GM12872 (cell line): ENCODE measurements around the gene CASP14.

ENCODE experiments used
- CTCF ChIP-seq: IDR thresholded peaks from 3 replicates; pipeline ENCODE4 v1.5.1; 2011; ENCODE audit warnings: low read depth, mild to moderate bottlenecking, low read length, moderate library complexity; ENCODE audit not compliant: insufficient read depth

CASP14 gene

GRCh38 chr19:15045506-15045905, 3.8 kb upstream of the CASP14 start:
- TF ChIP-seq CTCF, result no peak

- TF ChIP-seq CTCF, result no peak
These were observed 1.6 kb upstream of the CASP14 start for GRCh38 chr19:15047680-15048079.

GRCh38 chr19:15048128-15048527, 1.2 kb upstream of the CASP14 start:
- no peak for TF ChIP-seq CTCF

- no peak for TF ChIP-seq CTCF
These were observed 1.4 kb downstream of the CASP14 start for GRCh38 chr19:15050639-15051038.

GRCh38 chr19:15062036-15062435, 12.8 kb downstream of the CASP14 start:
- no peak for TF ChIP-seq CTCF

- no peak for TF ChIP-seq CTCF
These were observed 23.8 kb downstream of the CASP14 start for GRCh38 chr19:15072930-15073647.

- TF ChIP-seq CTCF, result no peak
These were observed 25.1 kb downstream of the CASP14 start for GRCh38 chr19:15074371-15074770.
